Left lung (tissue), 10 donors: ENCODE measurements around the gene EYA4. TPM values are rescaled to one million over a fixed set of nuclear protein-coding genes. Genes with fewer than 3 reads are reported as not detected.

Experiments
- ATAC-seq: fragments of 200-7000 bp; cut with Tn5 transposase; one replicate; pipeline ENCODE4 v1.9.1; 2020; ENCODE audit warnings: moderate library complexity
- DNase-seq, 4 donors: peaks; one replicate each; pipeline ENCODE4 v3.0.0-alpha.2; 2013 to 2020
- H3K27ac ChIP-seq, 2 donors: fragments of 200-600 bp; sonication (generic) in 1 of 2; one replicate each; pipeline versions ENCODE4 v1.5.0 to v1.8.0; 2020 to 2021
- H3K27me3 ChIP-seq, 2 donors: fragments of 200-600 bp; sonication (generic) in 1 of 2; one replicate each; pipeline versions ENCODE4 v1.5.0 to v1.8.0; 2020 to 2021
- H3K36me3 ChIP-seq, 2 donors: fragments of 200-600 bp; sonication (generic) in 1 of 2; one replicate each; pipeline versions ENCODE4 v1.5.0 to v1.8.0; 2020 to 2021
- H3K4me1 ChIP-seq, 2 donors: fragments of 200-600 bp; one replicate each; pipeline ENCODE4 v1.8.0; 2021
- H3K4me3 ChIP-seq, 2 donors: fragments of 200-600 bp; sonication (generic) in 1 of 2; one replicate each; pipeline versions ENCODE4 v1.5.0 to v1.8.0; 2020 to 2021; ENCODE audit warnings: mild to moderate bottlenecking in 1 of 2
- H3K9me3 ChIP-seq, 2 donors: fragments of 200-600 bp; sonication (generic) in 1 of 2; one replicate each; pipeline versions ENCODE4 v1.5.0 to v1.8.0; 2020 to 2021
- CTCF ChIP-seq, 2 donors: fragments of 200-600 bp; sonication (generic) in 1 of 2; IDR thresholded peaks; one replicate each; pipeline versions ENCODE4 v1.5.0 to v1.8.0; 2021; ENCODE audit warnings: antibody characterized with exemption in 2 of 2
- intact Hi-C, 2 donors: fragments of 100-400 bp; cut with DNase I; formaldehyde crosslinking; loops; one replicate each; pipeline versions ENCODE4 v1.11.2 to v1.14.2; 2022
- polyA plus RNA-seq, 6 donors: library from polyadenylated mRNA; unstranded; fragments of 120-200 nt; gene quantifications; one replicate each; pipeline ENCODE4 v1.2.1, GENCODE V29; 2013; ENCODE audit not compliant: insufficient read length in 6 of 6
- total RNA-seq, 2 donors: library from RNA; stranded (reverse); fragmentation: NEBNext Ultra II Directional; extraction: Animal tissue kit (Norgen Biotek cat#: 25700); gene quantifications; one replicate each; pipeline ENCODE4 v1.2.1, GENCODE V29; 2021
- donor health status: DM: no; HTN: yes; CAD: no.
- donor health status: DM: no; HTN: no; CAD: no.

Gene EYA4
- total and polyA plus RNA-seq, 8 donors = 1.0 to 9.8 (median 8.4) TPM

- TF ChIP-seq CTCF (IDR thresholded peaks at IDR 0.05) = no peak
- H3K9me3 ChIP-seq = no peaks in the 10 kb centered on the region
- intact Hi-C loops = no loop called here
- peak overlapping the region in 1 of 2 donors; percentile 1 for H3K27ac ChIP-seq
- peak overlapping the region; percentile 18 to 32 for H3K4me3 ChIP-seq
- peaks cover 62 to 87% of the 10 kb centered on the region in 2 donors for H3K27me3 ChIP-seq
- peak; percentile 22 for ATAC-seq
- H3K4me1 ChIP-seq = peaks cover 5 to 10% of the 10 kb centered on the region in 2 donors
- DNase-seq = peak in 3 of 4 donors; percentile 13 to 77 (median 21)
- no peaks in the 10 kb centered on the region for H3K36me3 ChIP-seq
Observed at GRCh38 chr6:133241901-133242636, 912 bp downstream of the EYA4 start.

GRCh38 chr6:133242637-133243585 is 1.8 kb downstream of the EYA4 start:
- Histone ChIP-seq H3K4me3 (peak overlapping the region in 1 of 2 donors; percentile 32), H3K27me3 (peaks cover 62 to 95% of the 10 kb centered on the region in 2 donors), H3K36me3 (no peaks in the 10 kb centered on the region), H3K27ac (no peak overlapping the region), H3K9me3 (no peaks in the 10 kb centered on the region), H3K4me1 (peaks cover 5 to 10% of the 10 kb centered on the region in 2 donors)
- no peak for TF ChIP-seq CTCF (IDR thresholded peaks at IDR 0.05)
- ATAC-seq = peak; percentile 16
- intact Hi-C loops = no loop called here
- peak in 3 of 4 donors; percentile 11 to 59 (median 39) for DNase-seq

- Histone ChIP-seq H3K4me3 (no peak overlapping the region), H3K27me3 (peaks cover 62 to 92% of the 10 kb centered on the region in 2 donors), H3K27ac (no peak overlapping the region), H3K9me3 (no peaks in the 10 kb centered on the region), H3K36me3 (no peaks in the 10 kb centered on the region), H3K4me1 (peaks cover 5 to 10% of the 10 kb centered on the region in 2 donors)
- TF ChIP-seq CTCF (IDR thresholded peaks at IDR 0.05) = no peak
- ATAC-seq (no peak), DNase-seq (peak in 1 of 4 donors; percentile 7)
- intact Hi-C loops = no loop called here
Observed at GRCh38 chr6:133243723-133244305, 2.7 kb downstream of the EYA4 start.

- no peak for DNase-seq
Observed at GRCh38 chr6:133244519-133244918, 3.4 kb downstream of the EYA4 start.

More at GRCh38 chr6:133244519-133244918, 3.4 kb downstream of the EYA4 start:
- Histone ChIP-seq H3K27me3 (peaks cover 62 to 88% of the 10 kb centered on the region in 2 donors), H3K36me3 (no peaks in the 10 kb centered on the region), H3K27ac (no peak overlapping the region), H3K4me1 (peaks cover 5 to 10% of the 10 kb centered on the region in 2 donors), H3K4me3 (no peak overlapping the region), H3K9me3 (no peaks in the 10 kb centered on the region)
- TF ChIP-seq CTCF (IDR thresholded peaks at IDR 0.05) = no peak
- no peak for ATAC-seq
- intact Hi-C loops = no loop called here
